ENCODE data around the gene TSC22D1.

TSC22D1 gene

GRCh38 chr13:44422755-44423643 is 153.1 kb downstream of the TSC22D1 start:
- no peak for DNase-seq

- DNase-seq: no peak
Measured at GRCh38 chr13:44421853-44422525, 154.1 kb downstream of the TSC22D1 start.

GRCh38 chr13:44420376-44421220 is 155.5 kb downstream of the TSC22D1 start:
- DNase-seq: no peak

GRCh38 chr13:44417876-44418275 is 158.3 kb downstream of the TSC22D1 start:
- DNase-seq: no peak

GRCh38 chr13:44417446-44417845 is 158.7 kb downstream of the TSC22D1 start:
- no peak for DNase-seq

- DNase-seq: no peak
Measured at GRCh38 chr13:44416744-44417143, 159.4 kb downstream of the TSC22D1 start.

- no peak for DNase-seq
Measured at GRCh38 chr13:44416301-44416700, 159.8 kb downstream of the TSC22D1 start.

GRCh38 chr13:44415815-44416214 is 160.3 kb downstream of the TSC22D1 start:
- no peak for DNase-seq

GRCh38 chr13:44414716-44415115 is 161.4 kb downstream of the TSC22D1 start:
- DNase-seq: no peak

GRCh38 chr13:44413095-44413494 is 163.0 kb downstream of the TSC22D1 start:
- no peak for DNase-seq

GRCh38 chr13:44412346-44412935 is 163.7 kb downstream of the TSC22D1 start:
- no peak for DNase-seq

- no peak for DNase-seq
Measured at GRCh38 chr13:44411841-44412240, 164.3 kb downstream of the TSC22D1 start.

- DNase-seq: no peak
Measured at GRCh38 chr13:44410328-44410859, 165.7 kb downstream of the TSC22D1 start.

GRCh38 chr13:44409595-44409994 is 166.5 kb downstream of the TSC22D1 start:
- DNase-seq: no peak

- DNase-seq: no peak
Measured at GRCh38 chr13:44407891-44408290, 168.2 kb downstream of the TSC22D1 start.

GRCh38 chr13:44407379-44407778 is 168.8 kb downstream of the TSC22D1 start:
- no peak for DNase-seq

- DNase-seq: no peak
Measured at GRCh38 chr13:44406617-44407016, 169.5 kb downstream of the TSC22D1 start.

GRCh38 chr13:44404261-44405132 is 171.6 kb downstream of the TSC22D1 start:
- no peak for DNase-seq

GRCh38 chr13:44403461-44404056 is 172.6 kb downstream of the TSC22D1 start:
- no peak for DNase-seq

GRCh38 chr13:44402899-44403445 is 173.2 kb downstream of the TSC22D1 start:
- no peak for DNase-seq

- DNase-seq: no peak
Measured at GRCh38 chr13:44401577-44401976, 174.6 kb downstream of the TSC22D1 start.

Data from stimulated activated CD4-positive, alpha-beta T cell treated with anti-CD3 and anti-CD28 coated beads, Interleukin-15, amount 100 ng/mL, for 24 hours (primary cell).